Adipocyte (in vitro differentiated cells): ENCODE data around the gene CES5A.

Experiments
- DNase-seq: peaks from one replicate; pipeline ENCODE4 v3.0.0-alpha.2; 2015; ENCODE audit warnings: low read depth
- H3K27me3 ChIP-seq: replicated peaks from 2 replicates; pipeline ENCODE4 v1.7.0; 2013; ENCODE audit warnings: mild to moderate bottlenecking, low read length, moderate library complexity; ENCODE audit not compliant: control insufficient read depth, insufficient read depth
- H3K36me3 ChIP-seq: 2 replicates; pipeline ENCODE4 v1.7.0; 2013; ENCODE audit warnings: low read length, mild to moderate bottlenecking, moderate library complexity; ENCODE audit not compliant: control insufficient read depth, insufficient read depth, severe bottlenecking
- H3K4me1 ChIP-seq: 2 replicates; pipeline ENCODE4 v1.7.0; 2013; ENCODE audit warnings: mild to moderate bottlenecking, low read length, moderate library complexity; ENCODE audit not compliant: control insufficient read depth, insufficient read depth
- H3K4me3 ChIP-seq: 2 replicates; pipeline ENCODE4 v1.7.0; 2013; ENCODE audit warnings: mild to moderate bottlenecking, low read length, moderate library complexity
- H3K9ac ChIP-seq: 2 replicates; pipeline ENCODE4 v1.7.0; 2013; ENCODE audit warnings: mild to moderate bottlenecking, low read length, moderate library complexity
- H3K9me3 ChIP-seq: 2 replicates; pipeline ENCODE4 v1.7.0; 2013; ENCODE audit warnings: mild to moderate bottlenecking, low read length, moderate library complexity; ENCODE audit not compliant: control insufficient read depth

The CES5A gene

GRCh38 chr16:55907661-55908060 lies 32.5 kb upstream of the CES5A start:
- Histone ChIP-seq H3K9ac (no peak overlapping the region), H3K9me3 (peaks cover 21% of the 10 kb centered on the region), H3K4me1 (no peaks in the 10 kb centered on the region), H3K27me3 (peaks cover 19% of the 10 kb centered on the region), H3K36me3 (no peaks in the 10 kb centered on the region), H3K4me3 (no peak overlapping the region)
- DNase-seq: no peak

- no peaks in the 10 kb centered on the region for H3K4me1 ChIP-seq
- no peak overlapping the region for H3K9ac ChIP-seq
- no peak for DNase-seq
- no peak overlapping the region for H3K4me3 ChIP-seq
- H3K36me3 ChIP-seq: no peaks in the 10 kb centered on the region
- H3K27me3 ChIP-seq: peaks cover 10% of the 10 kb centered on the region
- peaks cover 21% of the 10 kb centered on the region for H3K9me3 ChIP-seq
Observed at GRCh38 chr16:55906123-55906522, 30.9 kb upstream of the CES5A start.

- no peak overlapping the region for H3K9ac ChIP-seq
- peaks cover 21% of the 10 kb centered on the region for H3K9me3 ChIP-seq
- no peak overlapping the region for H3K4me3 ChIP-seq
- H3K27me3 ChIP-seq: peaks cover 7% of the 10 kb centered on the region
- H3K4me1 ChIP-seq: no peaks in the 10 kb centered on the region
- no peak for DNase-seq
- no peaks in the 10 kb centered on the region for H3K36me3 ChIP-seq
Observed at GRCh38 chr16:55905651-55906050, 30.5 kb upstream of the CES5A start.

- Histone ChIP-seq H3K9ac (no peak overlapping the region), H3K9me3 (peaks cover 21% of the 10 kb centered on the region), H3K36me3 (no peaks in the 10 kb centered on the region), H3K4me3 (no peak overlapping the region), H3K27me3 (no peaks in the 10 kb centered on the region), H3K4me1 (no peaks in the 10 kb centered on the region)
- no peak for DNase-seq
Observed at GRCh38 chr16:55901566-55902217, 26.5 kb upstream of the CES5A start.

GRCh38 chr16:55900616-55901393 lies 25.6 kb upstream of the CES5A start:
- no peak for DNase-seq
- Histone ChIP-seq H3K36me3 (no peaks in the 10 kb centered on the region), H3K9ac (no peak overlapping the region), H3K4me1 (no peaks in the 10 kb centered on the region), H3K9me3 (peaks cover 27% of the 10 kb centered on the region), H3K4me3 (no peak overlapping the region), H3K27me3 (no peaks in the 10 kb centered on the region)

- Histone ChIP-seq H3K36me3 (no peaks in the 10 kb centered on the region), H3K9ac (no peak overlapping the region), H3K9me3 (peaks cover 31% of the 10 kb centered on the region), H3K27me3 (no peaks in the 10 kb centered on the region), H3K4me3 (no peak overlapping the region), H3K4me1 (no peaks in the 10 kb centered on the region)
- no peak for DNase-seq
Observed at GRCh38 chr16:55899857-55900256, 24.7 kb upstream of the CES5A start.

GRCh38 chr16:55898592-55898991 lies 23.4 kb upstream of the CES5A start:
- no peaks in the 10 kb centered on the region for H3K27me3 ChIP-seq
- no peaks in the 10 kb centered on the region for H3K36me3 ChIP-seq
- no peaks in the 10 kb centered on the region for H3K4me1 ChIP-seq
- DNase-seq: no peak
- peaks cover 24% of the 10 kb centered on the region for H3K9me3 ChIP-seq
- H3K4me3 ChIP-seq: no peak overlapping the region
- H3K9ac ChIP-seq: no peak overlapping the region

- peaks cover 41% of the 10 kb centered on the region for H3K9me3 ChIP-seq
- no peak for DNase-seq
- no peaks in the 10 kb centered on the region for H3K27me3 ChIP-seq
- no peaks in the 10 kb centered on the region for H3K36me3 ChIP-seq
- no peak overlapping the region for H3K9ac ChIP-seq
- H3K4me3 ChIP-seq: no peak overlapping the region
- H3K4me1 ChIP-seq: no peaks in the 10 kb centered on the region
Observed at GRCh38 chr16:55892821-55893220, 17.6 kb upstream of the CES5A start.

GRCh38 chr16:55889518-55889917 lies 14.3 kb upstream of the CES5A start:
- Histone ChIP-seq H3K27me3 (no peaks in the 10 kb centered on the region), H3K4me3 (no peak overlapping the region), H3K4me1 (no peaks in the 10 kb centered on the region), H3K9me3 (peaks cover 29% of the 10 kb centered on the region), H3K36me3 (no peaks in the 10 kb centered on the region), H3K9ac (no peak overlapping the region)
- no peak for DNase-seq

- DNase-seq: no peak
- H3K36me3 ChIP-seq: no peaks in the 10 kb centered on the region
- H3K4me3 ChIP-seq: no peak overlapping the region
Observed at GRCh38 chr16:55888546-55888945, 13.4 kb upstream of the CES5A start.

GRCh38 chr16:55876854-55877253 lies 1.7 kb upstream of the CES5A start:
- H3K4me1 ChIP-seq: no peaks in the 10 kb centered on the region
- DNase-seq: no peak
- no peak overlapping the region for H3K9ac ChIP-seq
- no peaks in the 10 kb centered on the region for H3K9me3 ChIP-seq
- peaks cover 12% of the 10 kb centered on the region for H3K27me3 ChIP-seq
- no peak overlapping the region for H3K4me3 ChIP-seq
- H3K36me3 ChIP-seq: no peaks in the 10 kb centered on the region

More at GRCh38 chr16:55888546-55888945, 13.4 kb upstream of the CES5A start:
- H3K27me3 ChIP-seq: no peaks in the 10 kb centered on the region
- H3K4me1 ChIP-seq: no peaks in the 10 kb centered on the region
- H3K9ac ChIP-seq: no peak overlapping the region
- H3K9me3 ChIP-seq: peaks cover 27% of the 10 kb centered on the region
